NCI-H2107 treated with DMSO at 0.1 percent for 48 hours (cell line): ENCODE data around the gene BOC.

Source experiments
- DNase-seq: peaks from one replicate; lab custom pipeline; 2025; ENCODE audit not compliant: unreplicated experiment; lab: John Stamatoyannopoulos, UW

BOC gene

DNA sequence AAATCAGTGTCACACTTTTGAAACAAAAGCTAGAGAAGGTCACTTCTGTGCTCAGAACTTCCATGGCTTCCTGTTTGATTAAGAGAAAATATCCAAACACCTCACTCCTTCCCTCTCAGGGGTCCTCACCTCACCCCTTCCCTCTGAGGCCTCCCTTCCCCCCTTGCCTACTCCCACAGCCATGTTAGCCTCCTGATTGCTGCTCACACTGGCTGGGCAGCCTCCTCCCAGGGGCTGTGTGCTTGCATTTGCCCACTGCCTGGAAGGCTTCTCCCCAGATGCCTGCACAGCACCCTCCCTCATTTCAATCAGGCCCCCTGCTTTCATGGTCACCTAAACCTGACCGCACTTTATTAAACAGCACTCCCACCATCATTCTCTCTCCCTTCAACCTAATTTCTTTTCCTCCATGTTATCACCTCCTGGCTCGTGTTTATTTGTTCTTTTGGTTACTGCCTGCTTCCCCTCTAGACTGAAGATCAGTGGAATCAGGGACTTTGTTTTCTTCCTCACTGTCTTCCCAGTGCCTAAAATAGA is 10.4 kb downstream of the BOC start:
- no peak for DNase-seq

GRCh38 chr3:113222451-113223086 is 11.2 kb downstream of the BOC start:
- peak; percentile 90 for DNase-seq

GRCh38 chr3:113223475-113224281 is 12.3 kb downstream of the BOC start:
- DNase-seq = no peak

- DNase-seq = no peak
Measured at GRCh38 chr3:113225286-113225685, 13.9 kb downstream of the BOC start.

GRCh38 chr3:113226491-113226890 is 15.1 kb downstream of the BOC start:
- no peak for DNase-seq

DNA sequence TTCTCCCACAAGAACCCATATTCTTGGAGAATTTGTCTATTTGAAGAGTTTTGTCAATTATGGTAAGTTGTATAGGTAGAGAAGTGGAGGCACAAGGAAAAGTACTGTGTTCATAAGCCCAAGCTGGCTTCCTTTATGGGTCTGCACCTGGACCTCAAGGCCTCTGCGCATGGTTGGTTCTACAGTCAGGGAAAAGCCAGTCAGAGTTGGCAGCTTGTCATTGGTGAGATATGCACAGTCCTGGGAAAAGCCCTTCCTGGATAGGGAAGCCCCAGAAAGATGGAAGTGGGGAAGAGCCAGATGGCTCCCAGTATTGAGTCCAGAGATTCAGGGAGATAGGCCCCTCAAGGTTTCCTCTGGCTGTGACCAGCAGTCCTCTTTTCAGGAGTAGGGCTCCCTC is 15.8 kb downstream of the BOC start:
- no peak for DNase-seq

DNA sequence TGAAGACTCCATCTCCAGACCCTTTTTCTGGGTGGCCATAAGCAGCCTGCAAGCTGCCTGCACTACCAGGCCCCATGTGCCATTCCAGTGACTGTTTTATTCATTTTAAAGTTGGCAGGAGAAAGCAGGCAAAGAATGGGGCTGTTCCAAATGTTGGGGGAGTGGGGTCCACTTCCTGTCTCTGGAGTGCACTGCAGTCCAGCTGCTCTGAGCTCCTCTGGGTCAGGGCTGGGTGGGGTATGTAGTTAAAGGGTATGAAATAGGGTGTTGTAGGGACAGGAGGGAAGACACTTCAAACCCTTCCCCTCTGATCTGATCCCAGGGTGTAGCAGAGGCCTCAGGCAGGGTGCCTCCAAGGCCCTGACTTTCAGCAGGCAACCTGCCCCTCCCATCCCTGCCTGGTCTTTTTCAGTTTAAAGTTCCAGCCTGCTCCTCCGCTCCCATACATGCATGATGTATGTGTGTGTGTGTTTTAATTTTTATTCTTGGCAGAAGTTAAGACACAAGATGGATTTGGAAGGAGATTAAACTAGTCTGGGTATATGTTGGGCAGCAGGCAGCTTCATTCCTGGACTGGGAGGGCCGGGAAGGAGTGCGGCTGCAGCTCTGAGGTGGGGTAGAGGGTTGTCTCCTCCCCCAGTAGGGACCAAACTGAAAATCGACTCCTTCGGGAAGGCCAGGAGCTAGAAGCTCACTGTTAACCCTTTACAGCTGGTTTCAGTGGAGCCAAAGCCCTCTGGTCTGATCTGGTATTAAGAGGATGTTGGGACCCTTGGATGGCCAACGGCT is 17.3 kb downstream of the BOC start:
- no peak for DNase-seq

- no peak for DNase-seq
Measured at GRCh38 chr3:113231391-113231790, 20.0 kb downstream of the BOC start.

DNA sequence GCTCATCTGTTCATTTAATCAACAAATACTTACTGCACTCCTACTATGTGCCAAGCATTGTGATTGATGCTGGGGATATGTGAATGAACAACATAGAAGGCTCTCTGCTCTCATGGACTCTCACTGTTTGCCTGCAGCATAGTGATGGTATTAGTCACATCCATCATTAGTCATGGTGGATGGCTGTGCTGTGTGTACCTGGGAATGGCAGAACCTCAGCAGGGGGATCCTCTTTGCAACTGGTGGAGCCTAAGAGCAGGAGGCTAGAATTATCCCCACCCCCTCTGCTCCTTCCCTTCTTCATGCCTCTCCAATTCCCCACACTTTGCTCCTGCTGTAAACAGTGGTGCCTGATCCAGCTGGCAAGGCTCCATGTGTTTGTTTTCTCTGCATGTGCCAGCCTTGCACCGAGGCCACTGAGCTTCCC is 20.5 kb downstream of the BOC start:
- DNase-seq = peak; percentile 93

DNA sequence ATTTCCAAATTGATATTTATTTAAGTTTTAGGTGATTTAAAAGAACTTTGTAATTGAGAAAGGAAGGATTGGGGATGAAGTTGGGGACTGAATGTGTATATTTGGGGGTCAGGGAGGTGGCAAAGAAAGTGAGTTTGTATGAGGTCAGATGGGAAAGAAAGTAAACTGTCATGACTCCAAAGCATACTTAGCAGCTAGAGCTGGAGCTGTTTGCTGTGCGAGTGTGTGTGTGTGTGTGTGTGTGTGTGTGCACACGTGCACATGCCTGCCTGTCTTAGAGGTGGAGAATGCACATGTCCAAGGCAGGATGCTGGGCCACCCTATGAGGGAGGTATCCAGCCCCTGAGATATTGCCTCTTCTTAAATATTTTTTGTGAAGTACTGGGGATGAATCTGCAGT is 21.0 kb downstream of the BOC start:
- DNase-seq = no peak

DNA sequence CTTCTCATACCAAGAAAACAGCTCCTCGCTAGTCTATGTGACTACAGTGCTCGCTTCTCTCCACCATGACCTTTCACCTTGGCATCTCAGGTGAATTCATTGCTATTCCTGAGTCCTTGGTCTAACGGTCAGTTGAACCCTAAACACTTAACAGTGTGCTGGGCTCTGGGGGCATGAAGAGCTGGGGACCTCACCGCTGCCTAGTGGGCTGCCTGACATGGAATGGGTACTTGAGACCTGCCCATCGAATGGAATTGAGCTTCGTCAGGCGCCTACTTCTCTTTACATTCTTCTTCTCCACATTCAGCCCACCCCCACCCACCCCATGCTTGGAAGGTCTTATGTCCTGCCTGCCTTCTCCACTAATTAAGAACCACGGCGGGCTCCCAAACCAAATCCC is 22.1 kb downstream of the BOC start:
- no peak for DNase-seq

GRCh38 chr3:113234028-113234427 is 22.7 kb downstream of the BOC start:
- DNase-seq = no peak

GRCh38 chr3:113234688-113235260 is 23.4 kb downstream of the BOC start:
- peak; percentile 54 for DNase-seq

GRCh38 chr3:113238503-113238902 is 27.1 kb downstream of the BOC start:
- DNase-seq = no peak

DNA sequence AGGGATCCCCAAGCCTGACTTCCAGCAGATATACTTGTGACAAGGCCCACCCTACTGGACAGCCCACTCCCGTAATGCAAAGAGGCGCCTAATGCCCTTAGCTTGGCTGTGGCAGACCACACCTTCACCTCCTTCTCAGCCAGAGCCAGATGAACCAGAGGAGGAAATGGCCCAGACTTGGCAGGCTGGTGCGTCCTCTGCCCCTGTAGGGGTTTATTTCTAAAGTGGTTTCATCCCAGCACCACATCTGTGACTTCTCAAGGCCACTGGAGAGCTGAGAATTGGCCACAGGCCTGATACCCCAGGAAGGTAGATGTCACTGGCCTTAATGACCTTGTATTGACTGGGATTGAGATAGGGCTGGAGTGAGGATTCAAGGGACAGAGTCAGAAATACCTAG is 29.5 kb downstream of the BOC start:
- DNase-seq = no peak

DNA sequence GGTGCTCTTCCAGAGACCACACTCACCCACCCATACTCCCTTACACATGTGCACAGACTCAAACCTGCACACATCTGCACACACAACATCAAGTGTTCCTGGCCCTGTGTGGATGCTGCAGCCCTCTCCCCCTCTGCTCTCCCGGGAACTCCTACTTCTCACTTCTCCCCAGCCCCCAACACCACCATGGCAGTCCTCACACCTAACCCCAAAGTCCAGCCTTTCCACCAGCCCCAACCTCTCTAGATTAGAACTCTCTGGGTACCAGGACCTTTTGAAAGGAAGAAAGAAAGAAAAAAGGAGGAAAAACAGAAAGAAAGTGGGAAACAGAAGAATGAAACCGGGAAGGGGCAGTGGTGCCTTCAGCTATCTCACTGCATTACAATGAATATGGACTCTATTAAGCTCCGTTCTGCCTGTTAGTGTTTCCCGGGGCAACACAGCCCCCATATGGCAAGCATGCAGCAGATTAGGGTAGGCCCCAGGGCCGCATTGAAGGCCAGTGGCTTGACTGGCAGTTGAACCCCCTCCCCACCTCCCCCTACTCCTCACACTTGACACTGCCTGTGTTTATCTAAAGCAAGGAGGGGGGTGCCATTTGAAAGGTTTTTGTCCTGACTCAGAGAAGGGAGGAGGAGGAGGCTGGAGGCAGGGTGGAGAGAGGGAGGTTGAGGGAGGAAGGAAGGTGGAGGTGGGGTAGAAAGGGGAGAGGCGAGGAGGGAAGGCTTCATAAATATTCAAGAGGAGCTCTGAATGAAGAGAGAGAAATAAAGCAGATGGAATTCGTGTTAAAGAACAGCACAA is 30.1 kb downstream of the BOC start:
- DNase-seq = no peak

- no peak for DNase-seq
Measured at GRCh38 chr3:113242096-113242581, 30.8 kb downstream of the BOC start.

DNA sequence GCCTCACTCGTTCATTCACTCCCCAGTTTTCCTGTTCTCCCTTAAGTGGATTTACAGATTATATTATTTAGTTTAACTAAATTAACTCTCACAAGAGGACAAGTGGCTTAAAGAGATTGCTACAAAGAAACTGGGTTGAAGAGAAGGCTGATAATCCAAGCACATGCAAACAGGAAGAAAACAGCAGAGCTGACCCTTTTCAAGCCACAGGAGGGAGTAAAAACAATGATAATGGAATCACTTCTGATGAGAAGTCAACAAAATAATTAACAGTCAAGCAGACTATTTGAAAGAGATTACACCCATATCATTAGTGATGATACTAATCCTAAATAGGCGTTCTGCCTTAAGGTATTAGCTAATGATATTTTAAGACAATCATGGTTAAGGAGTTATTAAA is 31.7 kb downstream of the BOC start:
- DNase-seq = no peak

DNA sequence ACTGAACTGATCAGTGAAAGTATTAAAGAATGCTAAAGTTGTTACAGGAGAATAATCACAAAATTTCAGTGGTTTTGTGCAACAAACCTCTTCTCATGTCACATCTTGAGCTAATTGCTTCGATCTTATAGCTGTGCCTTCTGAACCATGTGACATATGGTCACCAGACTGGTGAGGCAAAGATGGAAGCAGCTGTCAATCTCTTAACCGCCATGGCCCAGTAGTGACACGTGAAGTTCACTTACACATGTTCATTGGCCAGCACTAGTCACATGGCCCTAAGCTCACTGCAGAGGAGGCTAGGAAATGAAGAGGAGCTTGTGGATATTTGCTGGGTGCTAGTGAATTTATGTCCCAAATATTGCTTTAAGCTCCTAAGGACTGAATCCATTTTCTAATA is 32.5 kb downstream of the BOC start:
- no peak for DNase-seq

GRCh38 chr3:113245761-113246161 is 34.4 kb downstream of the BOC start:
- no peak for DNase-seq
